Measurements from ENCODE around the gene BRSK2. TPM values are rescaled to one million over a fixed set of nuclear protein-coding genes. Genes with fewer than 3 reads are reported as not detected.

BRSK2 gene
- total and polyA plus RNA-seq, 2 experiments from 2014 or later = 4.7 to 13.6 TPM

DNA sequence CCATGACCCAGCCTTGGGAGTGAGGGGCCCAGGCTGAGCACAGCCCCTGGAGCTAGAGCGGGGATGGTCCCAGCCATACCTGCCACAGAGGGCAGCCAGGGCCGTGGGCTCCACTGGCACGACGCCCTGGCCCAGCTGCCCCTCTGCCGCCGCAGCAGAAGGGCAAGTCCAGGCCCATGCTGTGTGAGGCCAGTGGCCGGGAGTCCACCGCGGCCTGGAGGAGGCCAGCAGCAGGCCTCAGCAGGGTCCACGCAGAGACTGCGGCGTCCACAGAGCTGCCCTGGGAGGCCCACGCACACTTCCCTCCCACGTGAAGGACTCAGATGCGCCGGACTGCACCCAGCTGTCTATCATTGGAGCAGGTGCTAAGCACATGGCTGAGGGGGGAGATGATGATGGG is 73.3 kb downstream of the BRSK2 start:
- no peak overlapping the region for H3K4me2 ChIP-seq
- WGBS (ENCODE audit: low lambda C conversion rate, missing lambda C conversion rate) = 97% methylated on average over 16 of the region's 16 CpGs

DNA sequence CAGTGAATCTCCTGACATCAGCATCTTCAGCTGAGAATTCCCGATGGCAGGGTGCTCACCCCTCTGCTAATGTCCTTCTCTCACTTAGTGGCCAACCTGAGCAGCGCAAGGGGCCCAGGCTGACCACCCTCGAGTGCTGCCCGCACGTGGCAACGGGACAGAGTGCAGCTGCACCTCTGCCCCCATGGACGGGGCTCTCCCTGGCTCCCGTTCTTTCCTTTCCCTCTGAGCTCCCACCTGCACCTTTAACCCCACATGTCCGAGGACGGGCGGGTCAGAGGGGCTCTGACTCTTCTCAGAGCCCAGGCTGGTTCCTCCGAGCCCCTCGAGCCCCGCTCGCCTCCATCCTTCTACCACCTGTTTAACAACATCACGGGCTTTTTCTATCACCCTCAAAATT is 77.0 kb downstream of the BRSK2 start:
- Histone ChIP-seq H3K36me3 (replicated peaks; ENCODE audit: insufficient read depth, low read depth) (no peaks in the 10 kb centered on the region), H2AFZ (no peak overlapping the region), H3K27ac (no peak overlapping the region), H3K4me2 (no peak overlapping the region), H3K4me1 (ENCODE audit: insufficient read depth) (no peaks in the 10 kb centered on the region), H3K9me2 (replicated peaks; ENCODE audit: insufficient read depth) (no peaks in the 10 kb centered on the region), H3K4me3 (no peak overlapping the region), H3K27me3 (no peaks in the 10 kb centered on the region), H4K20me1 (ENCODE audit: insufficient read depth, poor library complexity, severe bottlenecking) (no peaks in the 10 kb centered on the region), H3K79me2 (no peaks in the 10 kb centered on the region), H3K9me3 (ENCODE audit: low read depth) (no peaks in the 10 kb centered on the region)
- 87% methylated on average over 16 of the region's 16 CpGs for WGBS (ENCODE audit: low lambda C conversion rate, missing lambda C conversion rate)
- no peak for DNase-seq (ENCODE audit: low spot score)
- no peak for TF ChIP-seq EZH2phosphoT487 (IDR thresholded peaks at IDR 0.05; ENCODE audit: low read depth, severe bottlenecking, unreplicated experiment)
- TF ChIP-seq EZH2 (IDR thresholded peaks at IDR 0.05; ENCODE audit: borderline replicate concordance) = no peak
- TF ChIP-seq, protein P1, sequence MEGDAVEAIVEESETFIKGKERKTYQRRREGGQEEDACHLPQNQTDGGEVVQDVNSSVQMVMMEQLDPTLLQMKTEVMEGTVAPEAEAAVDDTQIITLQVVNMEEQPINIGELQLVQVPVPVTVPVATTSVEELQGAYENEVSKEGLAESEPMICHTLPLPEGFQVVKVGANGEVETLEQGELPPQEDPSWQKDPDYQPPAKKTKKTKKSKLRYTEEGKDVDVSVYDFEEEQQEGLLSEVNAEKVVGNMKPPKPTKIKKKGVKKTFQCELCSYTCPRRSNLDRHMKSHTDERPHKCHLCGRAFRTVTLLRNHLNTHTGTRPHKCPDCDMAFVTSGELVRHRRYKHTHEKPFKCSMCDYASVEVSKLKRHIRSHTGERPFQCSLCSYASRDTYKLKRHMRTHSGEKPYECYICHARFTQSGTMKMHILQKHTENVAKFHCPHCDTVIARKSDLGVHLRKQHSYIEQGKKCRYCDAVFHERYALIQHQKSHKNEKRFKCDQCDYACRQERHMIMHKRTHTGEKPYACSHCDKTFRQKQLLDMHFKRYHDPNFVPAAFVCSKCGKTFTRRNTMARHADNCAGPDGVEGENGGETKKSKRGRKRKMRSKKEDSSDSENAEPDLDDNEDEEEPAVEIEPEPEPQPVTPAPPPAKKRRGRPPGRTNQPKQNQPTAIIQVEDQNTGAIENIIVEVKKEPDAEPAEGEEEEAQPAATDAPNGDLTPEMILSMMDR (IDR thresholded peaks at IDR 0.05; ENCODE audit: poor library complexity) = no peak

More for the DNA sequence above, 73.3 kb downstream of the BRSK2 start:
- Histone ChIP-seq H3K4me1 (ENCODE audit: insufficient read depth) (no peaks in the 10 kb centered on the region), H2AFZ (no peak overlapping the region), H3K79me2 (no peaks in the 10 kb centered on the region), H3K9me2 (replicated peaks; ENCODE audit: insufficient read depth) (no peaks in the 10 kb centered on the region), H3K36me3 (replicated peaks; ENCODE audit: insufficient read depth, low read depth) (no peaks in the 10 kb centered on the region), H4K20me1 (ENCODE audit: insufficient read depth, poor library complexity, severe bottlenecking) (no peaks in the 10 kb centered on the region), H3K9me3 (ENCODE audit: low read depth) (no peaks in the 10 kb centered on the region), H3K27me3 (no peaks in the 10 kb centered on the region), H3K4me3 (no peak overlapping the region), H3K27ac (no peak overlapping the region)
- TF ChIP-seq EZH2phosphoT487 (IDR thresholded peaks at IDR 0.05; ENCODE audit: low read depth, severe bottlenecking, unreplicated experiment) = no peak
- TF ChIP-seq, protein P1 (IDR thresholded peaks at IDR 0.05; ENCODE audit: poor library complexity) = no peak
- TF ChIP-seq EZH2 (IDR thresholded peaks at IDR 0.05; ENCODE audit: borderline replicate concordance) = no peak
- DNase-seq (ENCODE audit: low spot score) = no peak

GRCh38 chr11:1467270-1467669 is 77.5 kb downstream of the BRSK2 start:
- H3K36me3 ChIP-seq (replicated peaks; ENCODE audit: insufficient read depth, low read depth) = no peaks in the 10 kb centered on the region
- no peaks in the 10 kb centered on the region for H3K79me2 ChIP-seq
- no peaks in the 10 kb centered on the region for H3K9me2 ChIP-seq (replicated peaks; ENCODE audit: insufficient read depth)
- no peaks in the 10 kb centered on the region for H4K20me1 ChIP-seq (ENCODE audit: insufficient read depth, poor library complexity, severe bottlenecking)
- H3K4me3 ChIP-seq = no peak overlapping the region
- no peaks in the 10 kb centered on the region for H3K4me1 ChIP-seq (ENCODE audit: insufficient read depth)
- no peak overlapping the region for H3K27ac ChIP-seq
- WGBS (ENCODE audit: low lambda C conversion rate, missing lambda C conversion rate) = 85% methylated on average over 9 of the region's 9 CpGs
- no peak for DNase-seq (ENCODE audit: low spot score)
- TF ChIP-seq EZH2 (IDR thresholded peaks at IDR 0.05; ENCODE audit: borderline replicate concordance) = no peak
- H3K27me3 ChIP-seq = no peaks in the 10 kb centered on the region
- H2AFZ ChIP-seq = no peak overlapping the region
- no peak overlapping the region for H3K4me2 ChIP-seq
- no peaks in the 10 kb centered on the region for H3K9me3 ChIP-seq (ENCODE audit: low read depth)

DNA sequence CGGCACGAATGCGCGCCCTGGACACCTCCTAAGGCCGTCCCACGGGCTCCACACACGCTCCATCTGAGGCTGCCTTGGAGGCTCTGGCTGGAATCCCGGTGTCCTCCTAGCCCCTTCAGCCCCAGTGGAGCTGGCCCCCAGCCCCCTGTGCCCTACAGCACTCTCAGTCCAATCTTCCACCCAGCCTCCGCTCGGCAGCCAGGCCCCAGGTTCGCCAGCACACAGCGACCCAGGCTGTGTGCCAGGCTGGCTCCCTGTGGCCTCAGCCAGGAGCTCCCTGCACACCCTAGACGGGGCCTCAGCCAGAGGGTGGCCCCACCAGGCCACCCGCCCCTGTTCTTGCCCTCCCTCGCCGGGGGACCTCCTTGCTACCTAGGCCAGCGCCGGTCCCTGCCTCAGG is 78.3 kb downstream of the BRSK2 start:
- no peaks in the 10 kb centered on the region for H3K79me2 ChIP-seq
- 98% methylated on average over 8 of the region's 18 CpGs for WGBS (ENCODE audit: low lambda C conversion rate, missing lambda C conversion rate)
- TF ChIP-seq, protein P1 (IDR thresholded peaks at IDR 0.05; ENCODE audit: poor library complexity) = no peak
- TF ChIP-seq EZH2 (IDR thresholded peaks at IDR 0.05; ENCODE audit: borderline replicate concordance) = no peak
- no peak for TF ChIP-seq EZH2phosphoT487 (IDR thresholded peaks at IDR 0.05; ENCODE audit: low read depth, severe bottlenecking, unreplicated experiment)

More for the DNA sequence above, 78.3 kb downstream of the BRSK2 start:
- no peaks in the 10 kb centered on the region for H3K9me3 ChIP-seq (ENCODE audit: low read depth)
- H3K36me3 ChIP-seq (replicated peaks; ENCODE audit: insufficient read depth, low read depth) = no peaks in the 10 kb centered on the region
- no peak overlapping the region for H3K27ac ChIP-seq
- no peaks in the 10 kb centered on the region for H3K4me1 ChIP-seq (ENCODE audit: insufficient read depth)
- H3K27me3 ChIP-seq = no peaks in the 10 kb centered on the region
- H2AFZ ChIP-seq = no peak overlapping the region
- H3K4me3 ChIP-seq = no peak overlapping the region
- H3K9me2 ChIP-seq (replicated peaks; ENCODE audit: insufficient read depth) = no peaks in the 10 kb centered on the region
- H4K20me1 ChIP-seq (ENCODE audit: insufficient read depth, poor library complexity, severe bottlenecking) = no peaks in the 10 kb centered on the region
- no peak for DNase-seq (ENCODE audit: low spot score)
- no peak overlapping the region for H3K4me2 ChIP-seq
